Transverse colon (tissue), 4 donors: Measurements from ENCODE around the gene FNDC5.

ENCODE experiments used
- CTCF ChIP-seq, 5 experiments: fragments of 200-600 bp in 3 of 5; fragments of 450-650 bp in 2 of 5; sonication (generic) in 3 of 5; IDR thresholded peaks; 1 replicate in 2 of 5; 2 replicates in 3 of 5; pipeline ENCODE4 v1.5.1; 2016 to 2017; ENCODE audit warnings: antibody characterized with exemption in 5 of 5, inconsistent platforms in 3 of 5, mild to moderate bottlenecking in 2 of 5, moderate library complexity in 1 of 5
- EP300 ChIP-seq: sonication (generic); formaldehyde crosslinking; IDR thresholded peaks from one replicate; pipeline ENCODE4 v1.6.1; 2017; ENCODE audit warnings: antibody characterized with exemption, low read depth
- POLR2A ChIP-seq: fragments of 450-650 bp; IDR thresholded peaks from one replicate; pipeline ENCODE4 v1.6.1; 2016; ENCODE audit warnings: antibody characterized with exemption, mild to moderate bottlenecking, moderate library complexity
- POLR2AphosphoS5 ChIP-seq, 3 donors: sonication (generic); formaldehyde crosslinking; IDR thresholded peaks; one replicate each; pipeline ENCODE4 v1.6.1; 2016; ENCODE audit warnings: antibody characterized with exemption in 3 of 3

- TF ChIP-seq EP300 (no peak), POLR2A (no peak), CTCF (IDR thresholded peaks at IDR 0.05) (no peak), POLR2AphosphoS5 (IDR thresholded peaks at IDR 0.05) (no peak)
Observed at GRCh38 chr1:32907435-32907834, 36.7 kb upstream of the FNDC5 start.
